Measurements from ENCODE around the gene PTGES3L.
"Not testable (repeated sequence)": the region's sequence is repeated elsewhere in the genome, so short reads cannot be mapped to it uniquely, and the experiment has no call there.

PTGES3L gene

DNA sequence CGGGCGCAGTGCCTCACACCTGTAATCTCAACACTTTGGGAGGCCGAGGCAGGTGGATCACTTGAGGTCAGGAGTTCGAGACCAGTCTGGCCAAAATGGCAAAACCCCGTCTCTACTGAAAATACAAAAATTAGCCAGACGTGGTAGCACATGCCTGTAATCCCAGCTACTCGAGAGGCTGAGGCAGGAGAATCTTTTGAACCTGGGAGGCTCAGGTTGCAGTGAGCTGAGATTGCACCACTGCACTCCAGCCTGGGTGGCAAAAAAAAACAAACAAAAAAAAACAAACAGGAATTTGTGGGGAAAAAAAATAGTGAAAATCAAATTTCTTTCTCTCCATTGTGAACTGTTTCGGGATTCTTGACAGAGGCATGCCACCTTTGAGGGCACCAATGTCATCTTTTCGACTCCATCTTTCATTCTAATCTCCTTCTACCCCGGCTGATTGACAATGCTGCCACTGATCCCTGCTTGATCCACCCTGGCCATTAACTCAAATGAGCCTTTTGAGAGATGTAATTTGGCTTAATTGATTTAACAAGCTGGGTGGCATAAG lies 60.3 kb downstream of the PTGES3L start:
- DNase-seq (ENCODE audit: low read depth, low spot score): not testable (repeated sequence)

DNA sequence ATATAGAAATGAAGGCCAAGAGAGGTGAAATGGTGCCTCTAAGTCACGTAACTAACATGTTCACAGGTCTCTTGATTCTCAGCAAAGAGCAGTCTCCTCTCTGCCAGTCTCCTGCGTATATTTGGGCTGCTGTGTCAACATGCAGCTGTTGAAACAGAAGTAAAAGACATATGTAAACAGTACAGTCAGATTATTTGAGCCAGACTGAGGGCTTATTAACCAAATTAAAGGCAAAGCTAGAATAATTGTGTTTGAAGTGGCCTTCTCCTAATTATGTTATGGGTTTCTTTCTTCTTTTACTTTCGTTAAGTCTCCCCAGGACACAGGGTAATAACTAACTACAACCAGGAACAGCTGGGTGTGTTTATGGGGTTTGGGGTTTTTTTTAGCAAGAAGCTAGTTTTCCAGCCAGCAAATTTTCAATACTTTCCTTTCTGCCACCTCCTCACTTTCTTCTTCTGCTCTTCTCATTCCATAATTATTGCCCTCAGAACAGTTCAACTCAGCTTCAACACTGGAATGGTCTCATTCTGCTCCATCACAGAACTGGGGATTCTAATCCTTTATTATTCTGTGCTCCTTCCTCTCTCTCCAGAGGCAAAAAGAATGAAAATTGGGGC lies 60.9 kb downstream of the PTGES3L start:
- DNase-seq (ENCODE audit: low read depth, low spot score): no peak

Data from ELF-1 (cell line).